DMS 273 (cell line): ENCODE measurements around the gene ART1.
"Not testable (repeated sequence)": the region's sequence is repeated elsewhere in the genome, so short reads cannot be mapped to it uniquely, and the experiment has no call there.

ENCODE experiments used
- DNase-seq: peaks from one replicate; lab custom pipeline; 2025; ENCODE audit not compliant: unreplicated experiment; lab: John Stamatoyannopoulos, UW

The ART1 gene, protein sequence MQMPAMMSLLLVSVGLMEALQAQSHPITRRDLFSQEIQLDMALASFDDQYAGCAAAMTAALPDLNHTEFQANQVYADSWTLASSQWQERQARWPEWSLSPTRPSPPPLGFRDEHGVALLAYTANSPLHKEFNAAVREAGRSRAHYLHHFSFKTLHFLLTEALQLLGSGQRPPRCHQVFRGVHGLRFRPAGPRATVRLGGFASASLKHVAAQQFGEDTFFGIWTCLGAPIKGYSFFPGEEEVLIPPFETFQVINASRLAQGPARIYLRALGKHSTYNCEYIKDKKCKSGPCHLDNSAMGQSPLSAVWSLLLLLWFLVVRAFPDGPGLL

DNA sequence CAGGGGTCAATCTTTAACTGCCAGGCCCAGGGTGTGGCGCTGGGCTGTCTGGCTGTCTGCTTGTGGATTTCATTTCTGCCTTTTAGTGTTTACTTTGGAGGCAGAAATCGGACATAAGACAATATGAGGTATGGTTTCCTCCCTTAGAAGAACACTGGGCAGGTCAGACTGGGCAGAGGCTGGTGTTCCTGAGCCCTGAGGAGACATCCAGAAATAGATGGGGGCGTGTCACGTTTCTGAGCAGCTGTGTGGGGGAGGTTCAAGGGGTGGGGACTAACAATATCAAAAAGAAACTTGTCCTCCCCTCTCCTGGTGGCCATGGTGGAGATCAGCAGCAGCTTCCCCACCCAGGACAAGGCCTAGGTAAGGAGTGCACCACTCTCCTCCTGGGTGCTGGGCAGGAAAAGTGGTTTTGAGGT, at the start of gene ART1:
Gene ART1 (plus strand): TSS at position 312 of the 419 bp plus-strand sequence. CDS start 14,086 bp downstream, outside the sequence.
- DNase-seq, result peak; percentile 22

DNA sequence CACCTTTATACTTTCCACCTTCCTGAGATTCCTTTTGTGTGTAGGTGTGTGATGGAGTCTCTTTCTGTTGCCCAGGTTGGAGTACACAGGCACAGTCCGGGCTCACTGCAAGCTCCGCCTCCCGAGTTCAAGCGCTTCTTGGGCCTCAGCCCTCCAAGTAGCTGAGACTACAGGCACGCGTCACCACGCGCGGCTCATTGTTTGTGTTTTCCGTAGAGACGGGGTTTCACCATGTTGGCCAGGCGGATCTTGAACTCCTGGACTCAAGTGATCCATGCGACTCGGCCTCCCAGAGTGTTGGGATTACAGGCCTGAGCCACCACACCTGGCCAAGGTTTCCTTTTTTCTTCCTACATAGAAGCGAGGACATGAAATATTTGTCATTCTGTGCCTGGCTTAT, 47.2 kb upstream of the ART1 start:
- DNase-seq, result not testable (repeated sequence)

DNA sequence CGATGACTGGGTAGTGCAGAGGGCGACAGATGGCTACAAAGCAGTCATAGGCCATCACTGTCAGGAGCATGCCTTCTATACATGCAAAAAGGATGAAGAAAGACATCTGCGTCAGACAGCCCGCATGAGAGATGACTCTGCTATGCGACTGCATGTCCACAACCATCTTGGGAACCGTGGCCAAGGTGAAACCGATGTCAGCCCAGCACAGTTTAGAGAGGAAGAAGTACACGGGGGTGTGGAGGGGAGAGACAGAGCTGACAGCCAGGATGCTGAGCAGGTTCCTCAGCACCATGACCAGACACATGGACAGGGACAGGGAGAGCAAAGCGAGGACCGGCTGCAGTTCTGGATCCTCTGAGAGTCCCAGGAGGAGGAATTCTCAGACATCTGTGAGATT, 44.7 kb upstream of the ART1 start:
- DNase-seq, result not testable (repeated sequence)

DNA sequence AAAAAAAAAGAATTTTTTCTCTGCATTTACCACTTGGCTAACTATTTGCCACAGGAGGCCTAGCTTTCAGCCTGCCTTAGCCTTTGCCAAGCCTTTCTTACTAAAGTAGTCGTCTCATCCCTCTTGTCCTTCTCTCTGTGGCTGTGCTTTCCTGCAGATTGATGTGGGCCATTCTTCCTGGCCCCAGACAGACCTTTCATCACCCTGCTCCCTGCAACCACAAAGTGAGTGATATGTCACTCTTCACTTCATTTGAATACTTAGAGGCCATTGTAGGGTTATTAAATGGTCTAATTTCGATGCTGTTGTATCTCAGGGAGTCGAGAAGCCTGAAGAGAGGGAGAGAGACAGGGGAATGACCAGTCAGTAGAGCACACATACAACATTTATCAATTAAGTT, 40.8 kb upstream of the ART1 start:
- no peak for DNase-seq

DNA sequence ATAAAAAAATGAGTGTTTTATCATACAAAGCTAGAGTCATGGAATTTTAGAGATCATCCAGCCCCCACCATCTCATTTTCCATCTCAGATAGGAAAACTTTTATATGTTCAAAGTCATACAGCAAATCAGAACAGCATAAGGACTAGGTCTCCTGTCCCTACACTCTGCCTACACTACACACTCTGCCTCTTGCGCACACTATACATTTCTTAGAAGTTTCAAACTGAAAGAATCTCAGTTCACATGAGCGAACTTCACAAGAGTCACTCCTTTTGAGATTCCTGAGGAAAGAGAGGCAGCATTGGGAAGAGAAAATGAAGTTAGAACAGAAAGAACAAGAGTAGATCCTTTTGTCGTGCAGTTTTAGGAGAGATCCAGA, 39.7 kb upstream of the ART1 start:
- DNase-seq, result no peak

DNA sequence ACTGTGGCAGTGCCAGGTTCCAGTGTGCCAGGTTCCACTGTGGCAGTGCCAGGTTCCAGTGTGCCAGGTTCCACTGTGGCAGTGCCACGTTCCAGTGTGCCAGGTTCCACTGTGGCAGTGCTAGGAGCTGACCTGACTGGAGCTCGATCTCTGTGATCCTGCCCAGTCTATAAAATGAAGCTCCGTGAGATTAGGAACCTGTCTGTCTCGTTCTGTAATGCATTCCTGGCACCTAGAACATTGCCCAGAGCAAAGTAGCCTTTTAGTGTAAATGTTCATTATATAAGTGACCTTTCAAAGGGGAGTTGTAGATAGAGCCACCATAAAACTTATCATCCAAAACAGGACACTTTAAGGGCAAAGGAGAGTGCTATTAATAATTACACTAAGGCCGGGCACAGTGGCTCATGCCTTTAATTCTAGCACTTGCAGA, 39.1 kb upstream of the ART1 start:
- DNase-seq, result no peak

DNA sequence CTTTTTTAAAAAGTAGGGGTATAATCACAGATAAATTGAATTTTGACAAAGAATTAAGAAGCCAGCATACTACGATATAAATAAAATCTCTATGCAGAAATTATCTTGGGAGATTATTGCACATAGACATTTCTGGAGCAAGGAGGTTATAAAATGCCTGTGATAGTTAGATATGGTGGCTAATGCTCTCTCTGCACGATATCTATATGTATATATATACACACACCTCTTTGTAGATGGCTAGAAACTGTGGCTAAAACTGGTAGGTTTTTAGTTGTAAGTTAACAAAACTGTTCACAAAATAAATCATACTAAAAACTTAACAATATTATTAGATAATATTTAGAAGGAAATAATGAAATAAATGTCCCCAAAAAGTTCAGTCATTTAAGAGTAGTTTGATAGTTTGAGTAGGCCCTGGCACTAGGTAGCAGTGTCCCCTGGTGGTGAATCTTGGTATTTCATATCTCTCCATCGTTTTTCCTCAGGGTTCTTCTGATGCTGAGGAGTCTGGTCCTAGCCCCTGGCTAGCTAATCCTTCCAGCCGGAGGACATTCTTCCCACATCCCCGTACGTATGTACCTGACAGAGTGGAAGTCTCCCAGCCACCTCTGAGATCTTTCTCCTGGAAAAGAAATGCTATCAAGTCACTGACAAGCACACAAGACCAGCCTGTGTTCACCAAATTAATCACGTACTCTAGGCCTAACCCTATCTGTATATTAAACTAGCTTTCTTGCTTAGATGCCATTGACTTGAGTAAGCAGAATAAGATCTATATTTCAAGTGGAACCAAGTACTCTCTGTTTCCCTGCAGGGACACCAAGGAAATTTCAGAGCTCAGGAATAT, 35.3 kb upstream of the ART1 start:
- DNase-seq, result peak; percentile 61

DNA sequence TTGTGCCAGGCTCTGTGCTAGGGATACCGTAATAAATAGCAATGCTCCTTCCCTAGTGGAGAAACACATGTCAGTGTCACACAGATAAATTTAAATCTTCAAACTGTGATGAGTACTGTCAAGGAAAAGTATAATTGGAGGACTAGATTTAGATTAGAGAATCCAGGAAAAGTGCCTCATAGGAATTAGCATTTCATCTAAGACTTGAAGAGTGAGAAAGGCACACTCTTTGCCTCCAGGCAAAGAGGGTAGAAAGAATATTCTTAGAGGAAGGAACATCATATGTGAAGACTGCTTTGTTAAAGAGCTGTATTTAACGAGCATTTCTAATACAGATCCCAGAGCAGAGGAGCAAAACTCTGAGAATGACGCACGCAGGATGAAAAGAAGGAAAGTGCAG, 34.1 kb upstream of the ART1 start:
- DNase-seq, result no peak

DNA sequence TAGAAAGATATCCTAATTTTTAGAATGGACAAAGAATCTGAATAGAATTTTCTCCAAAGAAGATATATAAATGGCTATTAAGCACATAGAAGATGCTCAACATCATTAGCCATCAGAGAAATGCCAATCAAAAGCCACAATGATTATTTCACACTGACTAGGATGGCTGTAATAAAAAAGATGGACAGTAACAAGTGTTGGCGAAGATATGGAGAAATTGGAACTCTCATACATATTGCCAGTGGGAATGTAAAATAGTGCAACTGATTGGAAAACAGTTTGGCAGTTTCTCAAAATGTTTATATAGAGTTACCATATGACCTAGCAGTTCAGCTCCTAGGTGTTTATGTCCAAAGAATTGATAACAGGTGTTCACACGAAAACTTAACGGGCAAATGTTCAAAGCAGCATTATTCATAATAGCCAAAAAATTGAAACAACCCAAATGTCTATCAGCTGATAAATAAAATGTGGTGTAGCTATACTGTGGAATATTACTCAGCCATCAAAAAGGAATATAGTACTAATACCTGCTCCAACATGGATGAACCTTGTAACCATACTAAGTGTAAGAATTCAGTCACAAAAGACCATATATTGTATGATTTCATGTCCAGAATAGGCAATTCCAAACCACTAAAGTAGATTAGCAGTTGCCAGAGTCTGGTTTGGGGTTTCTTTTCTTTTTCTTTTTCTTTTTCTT, 32.8 kb upstream of the ART1 start:
- no peak for DNase-seq

DNA sequence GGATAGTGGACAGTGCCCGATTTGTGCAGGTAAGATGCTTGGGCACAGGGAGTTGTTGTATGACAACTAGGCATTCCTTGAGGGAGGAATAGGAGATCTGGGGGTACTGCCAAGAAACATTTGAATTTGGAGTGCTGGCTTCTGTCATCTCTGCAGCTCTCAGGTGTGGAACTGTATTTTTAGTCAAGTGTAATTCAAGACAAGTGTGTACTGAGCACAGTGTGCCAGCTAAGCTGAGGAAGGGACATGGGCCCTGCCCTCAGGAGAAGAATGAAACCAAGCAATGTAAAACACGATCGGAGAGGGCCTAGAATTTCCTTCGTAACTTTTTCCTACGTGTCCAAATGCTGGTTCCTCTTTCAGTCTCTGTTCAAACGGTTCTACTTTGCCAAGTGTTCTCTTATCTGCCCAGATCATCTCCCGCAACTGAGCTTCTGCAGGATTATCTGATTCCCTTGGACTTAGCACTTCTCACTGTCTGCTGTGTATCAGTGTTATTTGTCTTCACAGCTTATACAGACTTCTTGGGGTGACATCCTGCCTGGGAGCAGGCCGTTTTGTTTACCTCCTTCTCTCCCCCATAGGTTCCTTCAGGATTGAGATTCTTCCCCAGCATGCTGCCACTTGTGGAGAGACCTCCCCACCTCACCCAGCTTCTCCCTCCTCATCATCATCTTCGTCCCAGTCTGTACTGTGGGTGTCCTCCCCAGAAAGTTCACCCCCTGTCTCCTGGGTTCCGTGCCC, 30.8 kb upstream of the ART1 start:
- no peak for DNase-seq

DNA sequence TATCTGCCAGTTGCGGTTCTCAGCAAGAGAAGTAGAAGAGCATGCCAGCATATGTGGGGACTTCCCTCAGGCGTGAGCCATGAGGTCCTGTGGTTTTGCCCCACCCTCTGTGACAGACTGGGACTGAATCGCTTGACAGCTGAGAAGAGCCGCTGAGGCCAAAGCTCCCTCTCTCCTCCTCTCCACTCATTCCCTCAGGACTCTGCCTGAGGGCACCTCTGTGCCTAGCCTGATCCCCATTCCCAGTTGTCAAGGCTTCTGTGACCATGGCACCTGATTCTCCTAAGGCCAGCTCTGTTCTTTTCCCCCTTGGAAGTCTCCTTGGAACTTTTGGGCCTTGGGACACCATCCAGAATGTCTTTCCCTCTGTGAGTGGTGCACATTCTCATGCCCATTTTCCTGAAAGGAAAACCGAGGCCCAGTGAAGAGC, 30.2 kb upstream of the ART1 start:
- DNase-seq, result peak; percentile 8

DNA sequence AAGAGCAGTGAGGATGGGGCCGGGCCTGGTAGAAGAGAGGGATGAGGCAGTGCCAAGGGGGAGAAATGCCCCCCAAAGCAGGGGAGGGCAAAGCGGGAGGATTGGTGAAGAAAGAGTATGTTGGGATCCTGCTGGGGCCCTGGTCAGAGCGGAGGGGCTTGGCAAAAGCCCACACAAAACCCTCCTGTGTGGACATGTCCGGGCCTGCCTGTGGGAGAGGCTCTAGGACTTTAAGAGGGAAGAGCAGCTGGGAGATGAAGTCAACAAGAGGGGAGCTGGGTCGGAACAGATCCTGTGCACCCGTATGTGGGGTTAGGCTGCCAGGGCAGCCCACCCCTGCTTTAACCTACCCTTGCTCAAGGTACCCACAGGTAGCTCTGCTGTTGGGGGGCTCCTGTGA, 28.9 kb upstream of the ART1 start:
- DNase-seq, result peak; percentile 51

DNA sequence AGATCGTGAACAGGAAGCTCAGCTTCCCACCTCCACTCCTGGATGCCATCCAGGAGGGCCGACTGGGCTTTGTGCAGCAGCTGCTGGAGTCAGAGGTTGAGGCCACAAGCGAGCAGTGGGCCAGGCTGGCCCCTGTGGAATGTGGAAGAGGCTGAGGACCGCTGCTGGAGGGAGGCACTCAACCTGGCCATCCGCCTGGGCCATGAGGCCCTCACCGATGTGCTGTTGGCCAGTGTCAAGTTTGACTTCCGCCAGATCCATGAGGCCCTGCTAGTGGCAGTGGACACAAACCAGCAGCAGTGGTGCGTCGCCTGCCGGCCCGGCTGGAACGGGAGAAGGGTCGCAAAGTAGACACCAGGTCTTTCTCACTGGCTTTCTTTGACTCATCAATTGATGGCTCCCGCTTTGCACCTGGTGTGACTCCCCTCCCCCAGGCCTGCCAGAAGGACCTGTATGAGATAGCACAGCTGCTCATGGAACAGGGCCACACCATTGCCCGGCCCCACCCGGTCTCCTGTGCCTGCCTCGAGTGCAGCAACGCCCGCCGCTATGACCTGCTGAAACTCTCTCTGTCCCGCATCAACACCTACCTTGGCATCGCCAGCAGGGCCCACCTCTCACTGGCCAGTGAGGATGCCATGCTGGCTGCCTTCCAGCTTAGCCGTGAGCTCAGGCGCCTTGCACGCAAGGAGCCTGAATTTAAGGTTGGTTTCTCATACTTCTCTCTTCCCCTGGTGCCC, 28.0 kb upstream of the ART1 start:
- DNase-seq, result peak; percentile 20

DNA sequence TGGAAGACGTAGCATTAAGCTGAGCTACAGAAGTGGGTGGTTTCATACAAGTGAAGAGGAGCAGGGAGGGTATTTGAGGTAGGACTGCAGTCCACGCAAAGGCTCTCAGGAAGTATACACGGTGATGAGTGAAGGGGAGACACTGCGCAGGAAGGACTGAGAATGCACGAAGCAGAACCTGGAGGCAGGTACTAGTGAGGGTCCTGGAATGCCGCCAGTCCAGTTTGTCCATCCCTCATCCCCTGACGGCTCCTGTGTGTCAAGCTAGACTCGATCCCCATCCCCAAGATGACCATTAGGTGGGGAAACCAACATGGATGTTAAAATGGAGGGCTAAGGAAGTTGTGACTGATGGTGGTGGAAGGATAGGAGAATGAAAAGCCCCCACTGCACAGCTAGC, 26.9 kb upstream of the ART1 start:
- DNase-seq, result no peak

DNA sequence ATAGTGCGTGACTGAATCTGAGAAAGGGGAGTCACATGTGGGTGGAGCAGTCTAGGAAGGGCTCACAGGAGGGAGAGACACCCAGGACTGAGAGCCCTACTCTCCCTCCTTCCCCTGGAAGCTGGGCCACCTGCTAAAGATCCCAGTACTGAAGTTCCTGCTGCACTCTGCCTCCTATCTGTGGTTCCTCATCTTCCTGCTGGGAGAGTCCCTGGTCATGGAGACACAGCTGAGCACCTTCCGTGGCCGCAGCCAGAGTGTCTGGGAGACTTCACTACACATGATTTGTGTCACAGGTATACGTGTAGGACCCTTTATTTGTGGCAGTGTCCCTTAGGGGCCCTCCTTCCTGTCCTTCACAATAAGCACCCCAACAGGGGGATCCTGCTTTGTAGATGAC, 22.4 kb upstream of the ART1 start:
- no peak for DNase-seq

DNA sequence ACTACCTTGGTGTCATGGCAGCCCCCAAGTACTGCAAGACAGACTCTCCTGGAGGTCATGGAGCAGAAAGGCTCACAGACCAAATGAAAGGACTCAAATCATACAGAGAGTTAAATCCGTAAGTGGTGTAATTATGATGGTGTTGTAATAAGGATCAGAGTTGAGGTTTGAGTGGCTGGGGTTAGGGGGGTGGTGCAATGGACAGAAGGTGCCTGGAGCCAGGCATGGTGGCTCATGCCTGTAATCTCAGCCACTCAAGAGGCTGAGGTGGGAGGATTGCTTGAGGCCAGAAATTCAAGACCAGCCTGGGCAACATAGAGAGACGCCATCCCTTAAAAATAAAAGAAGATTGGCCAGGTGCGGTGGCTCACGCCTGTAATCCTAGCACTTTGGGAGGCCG, 21.8 kb upstream of the ART1 start:
- no peak for DNase-seq

DNA sequence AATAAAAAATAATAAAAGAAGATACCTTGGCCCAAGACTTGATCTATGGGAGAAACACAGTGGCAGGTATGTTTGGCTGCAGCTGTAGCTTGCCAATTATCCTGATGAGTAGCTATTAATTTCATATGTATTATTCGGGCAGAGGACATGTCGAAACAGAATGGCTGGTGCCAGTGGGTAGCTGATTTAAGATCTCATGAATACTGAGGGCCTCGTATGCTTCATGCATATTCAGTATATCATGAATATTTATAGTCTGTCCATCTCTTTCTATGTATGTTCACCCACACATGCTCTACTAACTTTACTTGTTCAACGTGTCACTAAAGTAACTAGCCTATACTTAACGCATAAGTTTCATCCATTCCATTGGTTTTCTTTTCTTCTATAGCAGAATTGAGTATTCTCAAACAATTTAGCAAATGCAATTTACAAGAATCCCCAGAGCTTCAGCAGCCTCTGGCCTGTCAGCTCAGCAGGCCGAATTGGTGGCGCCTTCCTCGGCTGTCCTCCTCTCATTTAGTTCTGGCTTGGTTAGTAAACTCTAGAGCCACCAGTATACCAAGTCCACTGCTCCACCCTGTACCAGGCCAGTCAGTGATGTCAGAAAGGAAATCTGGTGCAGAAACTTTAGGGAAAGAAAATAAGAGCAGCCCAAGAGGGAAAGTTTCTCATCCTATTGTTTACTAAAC, 21.0 kb upstream of the ART1 start:
- peak; percentile 14 for DNase-seq

DNA sequence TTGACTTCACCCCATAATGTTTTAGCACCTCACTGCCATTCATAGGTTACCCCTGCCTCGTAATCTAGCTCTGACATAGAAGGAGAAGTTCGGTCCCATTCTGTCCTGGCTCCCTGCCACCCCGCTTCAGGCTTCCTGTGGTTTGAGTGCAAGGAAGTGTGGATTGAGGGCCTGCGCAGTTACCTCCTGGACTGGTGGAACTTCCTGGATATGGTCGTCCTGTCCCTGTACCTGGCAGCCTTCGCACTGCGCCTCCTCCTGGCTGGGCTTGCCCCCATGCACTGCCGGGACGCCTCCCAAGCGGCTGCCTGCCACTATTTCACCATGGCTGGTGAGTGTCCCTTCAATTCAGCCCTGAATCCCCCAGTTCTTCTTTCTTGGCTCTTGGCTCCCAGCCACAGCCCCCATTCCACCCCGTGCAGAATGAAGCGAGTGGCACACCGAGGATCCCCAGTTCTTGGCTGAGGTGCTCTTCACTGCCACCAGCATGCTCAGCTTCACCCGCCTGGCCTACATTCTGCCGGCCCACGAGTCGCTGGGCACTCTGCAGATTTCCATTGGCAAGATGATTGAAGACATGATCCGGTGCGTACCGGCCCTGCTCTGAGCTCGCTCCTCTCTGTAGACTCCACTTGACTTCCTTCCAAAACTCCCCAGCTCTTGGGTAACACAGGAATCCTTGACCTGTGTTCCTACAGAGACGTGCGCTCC, 18.5 kb upstream of the ART1 start:
- no peak for DNase-seq

DNA sequence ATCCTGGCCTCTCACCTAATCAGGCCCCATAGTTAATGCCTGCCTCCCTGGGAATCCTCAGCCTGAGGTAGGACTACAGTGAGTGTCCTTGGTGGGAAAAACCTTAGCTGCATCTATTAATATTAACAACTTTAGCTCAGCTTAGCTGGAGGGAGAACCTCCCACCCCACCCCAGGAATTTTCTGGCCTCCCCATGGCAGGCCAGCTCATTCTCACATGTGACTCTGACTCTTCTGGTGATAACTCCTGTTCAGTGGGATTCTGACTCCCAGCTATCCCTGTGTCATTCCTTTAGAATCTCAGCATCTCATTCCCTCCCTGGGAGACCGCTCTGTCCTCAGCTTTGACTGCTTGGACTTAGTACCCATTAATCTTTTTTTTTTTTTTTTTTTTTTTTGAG, 17.6 kb upstream of the ART1 start:
- DNase-seq, result no peak
